HK-2 (cell line): ENCODE data around the gene SUN1.

Experiments
- DNase-seq: peaks from one replicate; pipeline ENCODE4 v3.0.0-alpha.2; 2018; ENCODE audit not compliant: unreplicated experiment

SUN1 gene

DNA sequence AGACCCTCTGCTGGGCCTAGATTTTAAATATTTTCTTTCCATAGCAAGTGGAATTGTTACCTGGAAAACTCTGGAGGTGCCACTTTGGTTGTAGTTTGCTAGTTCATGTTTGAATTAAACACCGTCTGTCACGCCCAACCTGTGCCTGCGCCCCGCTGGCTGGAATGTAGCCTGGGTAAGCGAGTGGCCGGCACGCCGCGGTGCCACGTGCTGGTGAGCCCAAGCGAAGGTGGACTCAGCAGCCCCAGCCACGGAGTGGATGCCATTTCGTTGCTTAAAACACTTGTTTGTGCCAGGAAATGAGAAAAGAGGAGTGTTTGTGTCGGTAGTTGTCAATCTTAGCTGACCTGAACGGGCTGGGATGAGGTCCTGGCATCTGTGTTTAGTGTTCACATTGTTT is 46.8 kb downstream of the SUN1 start:
- DNase-seq: no peak

- DNase-seq: no peak
Observed at GRCh38 chr7:879706-880105, 47.4 kb downstream of the SUN1 start.

DNA sequence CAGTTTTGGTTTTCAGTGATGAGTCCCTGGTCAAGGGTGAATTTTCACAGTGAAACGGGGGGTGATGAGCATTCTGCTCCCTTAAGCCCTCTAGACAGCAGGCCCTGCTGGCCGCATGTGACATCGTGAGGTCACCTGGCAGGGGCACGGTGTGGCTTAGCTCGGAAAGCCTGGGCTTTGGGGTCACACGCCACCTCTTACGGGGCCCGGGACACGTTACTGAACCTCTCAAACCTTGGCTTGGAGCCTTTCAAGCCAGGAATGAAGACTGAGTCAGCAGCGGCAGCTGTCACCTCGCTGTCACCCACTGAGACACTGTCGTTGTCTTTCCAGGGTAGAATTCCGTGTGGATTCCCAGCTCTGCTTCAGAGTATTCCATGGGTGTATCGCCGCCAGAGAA is 48.2 kb downstream of the SUN1 start:
- no peak for DNase-seq

- DNase-seq: no peak
Observed at GRCh38 chr7:881441-882234, 49.4 kb downstream of the SUN1 start.

- no peak for DNase-seq
Observed at GRCh38 chr7:882336-883035, 50.2 kb downstream of the SUN1 start.

DNA sequence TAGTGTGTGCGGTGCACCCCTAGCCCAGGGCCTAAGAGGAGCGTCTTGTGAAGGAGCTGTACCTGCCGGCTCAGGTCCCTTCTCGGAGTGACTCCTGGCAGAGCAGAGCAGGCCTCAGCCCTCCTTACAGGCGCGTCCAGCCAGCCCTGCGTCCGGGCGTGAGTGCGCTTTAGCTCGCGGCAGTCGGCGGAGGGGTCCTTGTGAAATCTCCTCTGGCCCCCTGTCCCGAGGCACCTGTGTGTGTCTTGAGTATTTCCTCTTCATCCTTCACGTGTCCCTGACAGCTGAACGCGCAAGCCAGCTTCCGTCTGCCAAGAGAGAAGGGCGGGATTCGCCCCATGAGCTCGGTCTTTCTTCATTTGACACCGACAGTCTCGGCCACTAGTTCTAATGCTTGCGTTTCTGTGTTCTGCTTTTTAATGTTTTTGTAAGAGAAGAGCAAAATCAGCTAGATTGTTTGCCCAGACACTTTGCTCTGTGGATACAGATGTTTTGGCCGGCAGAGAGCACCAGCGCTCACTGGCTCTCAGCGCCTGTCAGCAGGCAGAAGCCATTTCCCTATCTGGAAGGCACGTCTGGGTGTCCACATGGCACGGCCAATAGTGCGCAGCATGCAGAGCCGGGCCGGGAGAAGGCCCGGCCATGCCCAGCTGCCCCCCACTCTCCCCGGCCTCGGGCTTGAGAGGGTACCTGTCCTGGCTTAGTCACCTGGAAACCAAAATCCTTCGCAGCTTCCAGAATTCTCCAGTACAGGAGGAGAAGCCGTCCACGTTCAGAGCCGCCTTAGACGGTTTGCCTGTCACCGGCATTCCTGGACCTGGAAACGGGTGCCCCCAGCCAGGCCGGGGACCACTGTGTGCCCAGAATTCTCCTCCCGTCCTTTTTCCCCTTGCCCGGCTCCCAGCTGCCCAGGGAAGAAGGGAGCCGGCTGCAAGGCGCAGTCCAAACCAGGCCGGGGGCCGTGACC is 51.1 kb downstream of the SUN1 start:
- DNase-seq: no peak

- DNase-seq: no peak
Observed at GRCh38 chr7:884191-885003, 52.1 kb downstream of the SUN1 start.

- no peak for DNase-seq
Observed at GRCh38 chr7:885261-885892, 53.1 kb downstream of the SUN1 start.

GRCh38 chr7:885893-886625 is 53.8 kb downstream of the SUN1 start:
- no peak for DNase-seq

GRCh38 chr7:886626-887487 is 54.6 kb downstream of the SUN1 start:
- no peak for DNase-seq

- no peak for DNase-seq
Observed at GRCh38 chr7:887488-887820, 55.2 kb downstream of the SUN1 start.

DNA sequence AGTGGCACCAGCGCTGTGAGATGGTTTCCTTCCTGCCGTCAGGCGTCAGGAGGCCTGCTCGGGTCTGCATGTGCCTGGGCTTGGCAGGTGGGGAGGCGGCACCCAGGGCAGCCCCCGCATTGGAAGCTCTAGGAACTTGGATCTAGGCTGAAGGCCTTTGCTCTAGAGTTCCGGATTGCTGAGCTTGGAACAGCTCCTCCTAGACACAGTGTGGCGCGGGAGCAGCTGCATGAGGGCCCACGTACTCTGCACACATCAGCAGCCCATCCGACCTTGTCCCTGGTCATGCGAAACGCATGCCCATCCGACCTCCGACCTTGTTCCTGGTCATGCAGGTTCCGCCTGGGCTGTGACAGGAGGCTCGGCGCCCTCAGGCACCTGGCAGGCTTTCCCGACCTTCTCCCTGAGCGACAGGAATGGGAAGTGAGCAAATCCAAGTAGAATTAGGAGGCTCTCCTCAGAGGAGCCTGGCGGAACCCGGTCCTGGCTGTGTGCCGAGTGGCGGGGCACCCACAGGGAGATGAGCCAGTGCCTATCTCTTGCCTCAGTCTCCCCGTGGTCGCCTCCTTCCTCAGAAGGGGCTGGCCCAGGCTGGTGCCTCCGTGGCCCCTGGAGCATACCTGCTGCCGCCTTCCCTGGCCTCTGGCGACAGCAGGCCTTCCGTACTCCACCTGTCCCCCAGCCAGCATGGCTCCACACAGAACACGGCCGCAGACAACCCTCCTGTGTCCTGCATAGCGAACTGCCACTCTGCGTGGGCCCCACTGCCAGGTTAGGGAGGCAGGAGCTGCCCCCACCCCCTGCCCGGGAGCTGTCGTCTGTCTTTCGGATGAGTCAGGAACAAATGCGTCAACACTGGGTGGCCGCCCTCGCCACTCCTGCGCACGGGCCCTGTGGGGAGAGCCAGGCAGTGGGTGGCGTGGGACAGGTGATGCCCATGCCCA is 56.1 kb downstream of the SUN1 start:
- DNase-seq: no peak

DNA sequence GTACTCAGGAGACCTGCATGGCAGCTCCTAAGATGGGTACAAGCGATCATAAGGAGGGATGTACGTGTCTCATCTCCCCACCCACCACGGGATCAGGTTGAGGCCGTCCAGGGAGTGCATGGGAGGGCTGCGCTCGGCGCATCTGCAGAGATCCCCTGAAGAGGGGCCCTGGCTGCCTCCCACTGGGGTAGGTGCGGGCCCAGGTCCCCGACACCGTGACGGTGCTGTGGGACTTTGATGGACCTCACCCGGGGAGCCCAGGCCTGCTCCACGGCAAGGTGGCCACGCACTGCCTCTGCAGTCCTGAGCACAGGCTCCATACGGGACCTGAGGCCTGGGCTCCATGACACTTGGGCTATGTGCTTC is 56.7 kb downstream of the SUN1 start:
- DNase-seq: no peak

- DNase-seq: no peak
Observed at GRCh38 chr7:889391-889790, 57.1 kb downstream of the SUN1 start.

- no peak for DNase-seq
Observed at GRCh38 chr7:890868-891267, 58.6 kb downstream of the SUN1 start.

GRCh38 chr7:891291-891690 is 59.0 kb downstream of the SUN1 start:
- no peak for DNase-seq

GRCh38 chr7:891805-892204 is 59.5 kb downstream of the SUN1 start:
- no peak for DNase-seq
